Right hindlimb (tissue), 1 donor: ENCODE results near the gene GRIN2A.
"Not testable (repeated sequence)": the region's sequence is repeated elsewhere in the genome, so short reads cannot be mapped to it uniquely, and the experiment has no call there.

Experiments
- DNase-seq: peaks from one replicate; pipeline ENCODE4 v3.0.0-alpha.2; 2018

Gene GRIN2A

GRCh38 chr16:9908613-9909012 is 273.6 kb downstream of the GRIN2A start:
- no peak for DNase-seq

DNA sequence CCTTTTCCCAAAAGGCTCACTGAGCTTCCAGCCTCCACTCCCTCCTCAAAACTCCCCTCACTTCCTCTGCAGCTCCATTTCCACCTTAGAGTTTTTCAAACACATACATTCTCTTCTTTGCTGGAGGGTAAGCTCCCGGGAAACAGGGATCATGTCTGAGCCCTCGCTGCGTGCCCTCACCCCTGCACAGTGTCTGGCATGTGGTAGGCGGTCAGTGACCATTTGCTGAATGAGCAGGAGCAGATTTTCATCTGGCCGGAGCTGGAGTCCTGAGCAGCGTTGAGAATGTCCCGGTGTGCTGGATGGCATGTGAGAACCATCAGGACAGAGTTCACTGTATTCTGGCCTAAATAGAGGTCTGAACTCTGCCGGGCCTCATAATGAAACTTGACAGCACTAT is 274.5 kb downstream of the GRIN2A start:
- no peak for DNase-seq

DNA sequence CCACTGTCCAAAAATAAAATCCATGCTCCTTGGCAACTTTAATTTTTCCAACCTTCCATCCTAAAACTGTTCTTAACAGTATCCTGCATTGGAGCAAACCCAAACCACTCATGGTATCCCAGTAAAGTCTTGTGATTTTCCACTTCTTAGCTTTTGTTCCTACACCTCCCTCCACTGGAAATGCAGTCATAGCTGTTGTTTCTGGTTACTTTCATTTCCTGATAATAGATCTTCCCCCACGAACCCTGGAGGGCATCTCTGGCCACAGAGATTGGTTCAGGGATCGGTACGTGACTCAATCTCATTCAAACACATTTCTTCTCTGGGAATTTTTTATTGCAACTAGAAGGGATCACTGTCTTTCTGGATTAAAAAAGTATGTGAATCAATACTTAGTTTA is 276.0 kb downstream of the GRIN2A start:
- no peak for DNase-seq

DNA sequence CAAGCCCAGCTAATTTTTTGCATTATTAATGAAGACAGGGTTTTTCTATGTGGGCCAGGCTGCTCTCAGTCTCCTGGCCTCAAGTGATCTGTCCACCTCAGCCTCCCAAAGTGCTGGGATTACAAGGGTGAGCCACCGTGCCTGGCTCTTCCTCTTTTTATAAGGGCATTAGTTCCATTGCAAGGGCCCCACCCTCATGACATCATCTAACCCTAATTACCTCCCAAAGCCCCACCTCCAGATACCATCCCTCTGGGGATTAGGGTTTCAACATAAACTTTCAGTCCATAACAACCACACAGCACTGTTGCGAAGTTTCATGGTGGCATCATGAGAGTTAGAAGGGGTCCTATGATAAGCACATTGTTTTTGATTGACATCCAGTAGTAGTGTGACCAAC is 277.7 kb downstream of the GRIN2A start:
- no peak for DNase-seq

GRCh38 chr16:9900576-9900975 is 281.7 kb downstream of the GRIN2A start:
- DNase-seq = no peak

DNA sequence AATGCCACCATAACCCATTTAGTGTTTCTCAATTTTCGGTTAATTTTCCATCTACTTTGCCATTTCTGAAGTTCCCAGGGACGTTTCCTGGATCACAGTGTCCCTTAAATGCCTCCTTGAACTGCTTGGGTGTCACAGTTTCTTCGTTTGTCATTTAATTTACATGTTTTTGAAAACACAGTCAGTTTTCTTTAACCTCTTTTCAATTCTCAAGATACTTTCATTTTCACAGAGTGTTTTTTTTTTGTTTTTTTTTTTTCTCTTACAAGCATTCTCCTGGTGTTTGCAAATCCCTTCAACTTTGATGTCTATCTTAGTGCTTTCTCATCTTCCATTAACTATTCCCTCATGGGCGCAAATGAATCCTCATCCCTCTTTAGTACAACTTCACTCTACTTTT is 283.7 kb downstream of the GRIN2A start:
- DNase-seq = no peak

GRCh38 chr16:9898124-9898523 is 284.1 kb downstream of the GRIN2A start:
- DNase-seq = no peak

GRCh38 chr16:9895817-9896216 is 286.4 kb downstream of the GRIN2A start:
- no peak for DNase-seq

DNA sequence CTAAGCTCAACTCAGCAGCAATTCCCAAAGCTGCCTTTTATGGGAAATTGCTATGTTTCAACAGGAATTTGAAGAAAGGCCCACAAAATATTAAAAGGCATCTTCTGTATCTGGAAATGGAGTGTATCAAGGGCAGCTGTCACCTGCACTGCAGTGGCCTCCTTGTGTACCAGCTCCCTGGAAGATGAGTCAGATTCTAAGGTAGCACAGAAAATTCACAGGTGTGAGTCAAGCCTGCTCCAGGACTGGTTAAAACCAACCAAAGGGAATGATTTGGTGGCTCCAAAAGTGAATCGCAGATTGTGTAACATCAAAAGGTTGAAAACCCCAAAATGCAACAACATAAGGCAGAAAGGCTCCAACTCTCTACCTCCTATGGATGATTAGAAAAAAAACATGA is 296.4 kb downstream of the GRIN2A start:
- DNase-seq = no peak

GRCh38 chr16:9885467-9885866 is 296.8 kb downstream of the GRIN2A start:
- peak; percentile 21 for DNase-seq

DNA sequence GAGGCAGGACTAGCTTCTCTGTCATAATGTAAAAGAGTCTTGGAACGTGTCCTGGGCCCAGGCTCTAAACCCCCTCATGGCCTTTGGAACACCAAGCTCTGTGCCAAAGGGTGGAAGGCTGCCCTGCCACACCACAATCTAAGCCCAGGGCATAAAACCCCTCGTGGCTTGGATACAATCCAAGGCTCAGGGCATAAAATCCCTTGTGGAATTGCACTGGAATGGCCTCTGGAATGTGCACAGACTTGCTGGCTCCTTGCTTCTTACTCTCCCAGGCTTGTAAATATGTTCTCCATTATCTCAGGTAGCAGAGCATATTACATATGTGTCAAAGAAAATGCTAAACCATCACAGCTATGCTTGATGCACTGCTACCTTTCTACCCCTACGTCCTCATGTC is 306.2 kb downstream of the GRIN2A start:
- not testable (repeated sequence) for DNase-seq

GRCh38 chr16:9874219-9874618 is 308.0 kb downstream of the GRIN2A start:
- no peak for DNase-seq

- no peak for DNase-seq
These were observed 311.3 kb downstream of the GRIN2A start for GRCh38 chr16:9870962-9871361.

GRCh38 chr16:9869776-9870175 is 312.5 kb downstream of the GRIN2A start:
- DNase-seq = peak; percentile 25

- no peak for DNase-seq
These were observed 313.6 kb downstream of the GRIN2A start for GRCh38 chr16:9868606-9869149.

DNA sequence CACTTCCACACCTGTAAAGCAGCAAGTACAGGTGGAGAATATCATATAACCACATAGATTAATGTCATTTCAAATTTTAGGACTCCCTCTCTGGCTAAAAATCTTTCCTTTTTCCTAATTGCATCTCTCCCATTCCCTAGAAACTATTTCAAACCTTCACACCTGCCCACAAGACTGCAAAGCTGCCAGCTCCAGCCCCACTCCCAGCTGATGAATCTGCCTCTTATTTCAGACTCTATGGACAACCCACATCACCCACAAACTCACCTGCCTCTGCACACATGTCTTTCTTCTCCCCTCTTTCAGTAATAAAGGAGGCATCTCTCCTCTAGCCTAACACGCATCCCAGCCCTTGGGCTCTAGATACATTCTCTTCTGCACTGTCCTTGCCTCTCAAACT is 315.1 kb downstream of the GRIN2A start:
- no peak for DNase-seq

GRCh38 chr16:9864461-9864860 is 317.8 kb downstream of the GRIN2A start:
- DNase-seq = no peak

- no peak for DNase-seq
These were observed 319.9 kb downstream of the GRIN2A start for GRCh38 chr16:9862327-9862726.

GRCh38 chr16:9860876-9861275 is 321.4 kb downstream of the GRIN2A start:
- no peak for DNase-seq

GRCh38 chr16:9859701-9860327 is 322.4 kb downstream of the GRIN2A start:
- no peak for DNase-seq

DNA sequence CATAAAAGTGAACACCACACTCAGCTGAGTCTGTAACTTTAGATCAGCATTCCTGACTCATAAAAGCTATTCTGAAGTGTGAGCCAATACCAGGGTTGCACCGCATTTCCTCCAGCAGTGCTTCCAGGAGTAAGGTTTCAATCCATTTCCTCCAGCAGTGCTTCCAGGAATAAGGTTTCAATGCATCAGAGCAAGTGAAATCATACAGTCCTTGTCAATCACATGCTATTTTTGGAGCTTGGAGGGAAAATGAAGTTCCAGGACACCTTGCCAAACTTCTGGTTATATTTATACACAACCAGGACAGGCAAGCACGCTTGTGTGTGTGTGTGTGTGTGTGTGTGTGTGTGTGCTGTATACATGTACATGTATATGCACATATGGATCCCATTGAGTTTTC is 327.6 kb downstream of the GRIN2A start:
- DNase-seq = peak; percentile 67

- DNase-seq = no peak
These were observed 330.2 kb downstream of the GRIN2A start for GRCh38 chr16:9852003-9852402.

DNA sequence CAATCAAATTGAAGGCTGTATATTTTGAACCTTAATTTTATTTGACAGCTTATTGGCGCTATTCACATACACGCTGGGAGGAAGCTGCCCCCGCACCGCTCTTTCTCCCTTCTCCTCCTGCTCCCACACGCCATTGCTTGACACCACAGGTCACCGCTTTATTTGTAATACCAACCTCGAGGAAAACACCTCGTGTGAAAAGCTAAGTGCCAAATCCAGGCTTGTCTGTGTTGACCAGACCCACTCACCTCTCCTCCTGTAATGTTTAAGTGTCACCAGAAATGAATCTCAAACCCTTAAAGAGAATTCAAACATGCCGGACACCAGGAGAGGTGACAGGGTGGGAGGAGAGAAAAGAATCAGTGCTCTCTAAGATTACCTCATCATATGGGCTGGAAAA is 331.4 kb downstream of the GRIN2A start:
- DNase-seq = no peak

GRCh38 chr16:9849697-9850245 is 332.5 kb downstream of the GRIN2A start:
- no peak for DNase-seq

GRCh38 chr16:9847146-9847545 is 335.1 kb downstream of the GRIN2A start:
- DNase-seq = no peak
